NCI-H1092 (cell line): ENCODE data around the gene NT5C1B.

Experiments
- DNase-seq: peaks from one replicate; lab custom pipeline; 2025; lab: John Stamatoyannopoulos, UW

The NT5C1B gene

GRCh38 chr2:18599509-18600254, 10.3 kb upstream of the NT5C1B start:
- no peak for DNase-seq

DNA sequence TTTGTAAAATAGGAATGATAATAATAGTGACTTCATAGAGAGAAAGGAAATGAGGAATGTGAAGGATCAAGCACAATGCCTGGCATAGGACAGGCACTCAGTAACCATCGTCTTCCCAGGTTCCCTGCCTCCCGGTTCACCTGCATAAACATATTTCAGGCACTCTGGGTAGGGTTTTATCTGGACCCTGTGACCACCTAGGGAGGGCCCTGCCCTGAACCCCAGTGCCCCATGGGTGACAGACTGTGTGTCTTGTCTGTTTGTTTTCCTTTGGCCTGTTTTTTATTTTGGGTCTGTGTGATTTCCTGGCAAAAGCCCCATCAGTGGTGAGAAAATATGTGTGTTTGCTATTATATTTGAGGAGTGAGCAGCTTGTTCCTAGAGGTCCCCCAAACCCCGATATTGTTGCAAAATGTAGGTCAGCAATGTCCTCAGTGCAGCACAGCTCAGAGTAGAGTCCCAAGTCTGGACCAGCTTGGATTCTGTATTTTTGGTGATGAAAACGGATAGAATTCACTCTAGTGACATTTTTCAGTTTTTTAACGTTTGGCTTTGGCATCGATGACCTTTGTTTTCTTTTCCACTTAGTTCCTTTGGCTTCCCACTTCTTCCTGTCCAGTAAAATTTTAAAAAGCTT, 9.6 kb upstream of the NT5C1B start:
- no peak for DNase-seq

DNA sequence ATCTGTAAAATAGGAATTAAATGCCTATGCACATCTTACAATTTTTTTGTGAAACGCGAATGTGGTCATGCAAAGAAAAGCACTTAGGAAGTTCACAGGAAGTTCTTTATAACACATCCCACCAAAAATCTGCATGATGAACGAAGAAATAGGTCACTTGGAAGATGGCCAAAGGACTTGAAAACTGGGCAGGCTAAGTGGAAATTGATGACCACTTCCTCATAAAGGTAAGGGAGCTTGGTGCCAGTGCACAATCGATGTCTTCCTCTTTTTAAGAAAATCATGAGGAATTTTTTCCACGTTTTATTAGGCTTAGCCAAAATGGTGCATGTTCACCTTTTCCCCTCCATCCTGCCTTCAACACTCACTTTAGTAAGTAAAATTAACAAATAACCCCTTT, 8.2 kb upstream of the NT5C1B start:
- DNase-seq, result no peak

DNA sequence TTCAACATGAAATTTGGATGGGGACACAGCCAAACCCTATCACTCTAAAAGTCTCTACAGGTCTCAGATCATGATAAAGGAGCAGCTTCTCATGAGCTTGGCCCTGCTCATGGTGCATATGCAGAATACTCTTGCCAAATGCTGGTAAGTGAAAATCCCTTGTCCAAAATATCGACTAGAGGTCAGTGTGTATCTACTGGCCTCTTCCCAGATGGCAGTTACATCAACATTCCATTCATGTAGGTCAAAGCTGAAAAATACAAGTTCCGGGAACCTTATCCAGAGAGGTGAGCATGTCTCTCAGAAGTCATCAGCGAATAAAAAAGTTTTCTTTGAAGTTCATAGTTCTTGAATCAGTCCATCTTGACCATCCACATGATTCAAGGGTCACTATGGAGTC, 7.6 kb upstream of the NT5C1B start:
- no peak for DNase-seq

DNA sequence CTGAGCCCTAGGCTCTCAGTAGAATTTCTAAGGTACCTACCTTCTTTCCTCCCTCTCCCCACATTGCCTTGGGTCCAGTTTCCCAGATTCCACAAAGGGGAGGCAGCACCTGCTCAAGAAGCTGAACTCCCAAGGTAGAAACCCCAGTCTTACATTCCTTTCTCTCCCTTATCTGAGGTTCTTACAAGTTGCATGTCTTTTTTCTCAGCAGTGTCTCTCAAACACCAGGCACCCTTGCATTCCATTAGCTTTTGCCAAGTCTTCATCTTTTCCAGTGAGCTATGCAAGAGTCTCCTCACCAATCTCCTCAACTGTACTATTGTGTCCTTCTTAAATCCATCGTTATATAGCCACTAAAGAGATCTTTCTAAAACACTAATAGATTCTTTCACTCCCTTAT, 4.1 kb upstream of the NT5C1B start:
- DNase-seq, result no peak

- DNase-seq, result no peak
Measured at GRCh38 chr2:18592372-18592771, 3.0 kb upstream of the NT5C1B start.

GRCh38 chr2:18588802-18589201, 567 bp downstream of the NT5C1B start:
- DNase-seq, result no peak

GRCh38 chr2:18588049-18588448, 1.3 kb downstream of the NT5C1B start:
- DNase-seq, result no peak

DNA sequence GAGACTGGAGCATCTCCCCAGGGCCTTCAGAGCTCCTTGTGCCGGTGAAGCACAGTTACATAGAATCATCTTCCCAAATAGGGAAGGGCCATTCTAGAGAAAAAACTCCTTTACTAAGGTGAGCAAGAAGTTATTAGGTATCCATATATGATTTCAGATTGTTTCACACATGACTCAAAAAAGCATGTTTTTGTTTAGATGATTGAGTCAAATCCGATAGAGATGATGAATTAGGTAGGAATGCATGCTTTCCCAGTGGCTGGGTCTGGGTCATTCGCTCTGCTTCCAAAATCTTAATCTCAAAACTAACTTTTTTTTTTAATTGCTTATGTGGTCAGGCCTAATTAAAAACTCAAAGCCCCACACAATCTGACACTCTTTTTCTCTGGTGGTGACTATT, 3.8 kb downstream of the NT5C1B start:
- DNase-seq, result no peak

DNA sequence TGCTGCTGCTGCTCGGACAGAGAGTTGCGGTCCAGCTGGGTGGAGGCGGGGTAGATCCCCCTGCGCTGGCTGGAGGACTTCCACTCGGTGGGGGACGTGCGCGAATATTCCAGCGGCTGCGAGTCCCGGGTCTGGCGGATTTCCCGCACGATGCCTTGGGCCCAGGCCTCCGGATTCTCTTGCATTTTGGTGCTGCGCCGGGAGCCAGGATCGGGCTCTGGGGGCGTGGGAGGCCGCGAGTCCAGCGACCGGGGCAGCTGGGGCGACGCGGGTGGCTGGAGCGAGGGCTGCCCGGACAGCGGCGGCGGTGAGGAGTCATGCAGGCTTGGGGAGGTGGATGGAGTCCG, 4.8 kb downstream of the NT5C1B start:
- no peak for DNase-seq

GRCh38 chr2:18583905-18584607, 5.3 kb downstream of the NT5C1B start:
- no peak for DNase-seq

DNA sequence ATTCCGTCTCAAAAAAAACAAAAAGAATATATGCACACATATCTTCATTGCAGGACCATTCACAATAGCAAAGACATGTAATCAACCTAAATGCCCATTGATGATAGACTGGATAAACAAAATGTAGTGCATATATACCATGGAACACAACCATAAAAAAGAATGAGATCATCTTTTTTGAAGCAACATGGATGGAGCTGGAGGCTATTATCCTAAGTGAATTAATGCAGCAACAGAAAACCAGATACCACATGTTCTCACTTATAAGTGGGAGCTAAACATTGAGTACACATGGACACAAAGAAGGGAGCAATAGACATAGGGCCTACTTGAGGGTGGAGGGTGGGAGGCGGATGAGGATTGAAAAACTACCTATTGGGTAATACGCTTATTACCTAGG, 8.8 kb downstream of the NT5C1B start:
- DNase-seq, result no peak

GRCh38 chr2:18578033-18578432, 11.3 kb downstream of the NT5C1B start:
- DNase-seq, result no peak

GRCh38 chr2:18566145-18566769, 23.1 kb downstream of the NT5C1B start:
- DNase-seq, result no peak

GRCh38 chr2:18560797-18561085, 28.6 kb downstream of the NT5C1B start:
- DNase-seq, result no peak

DNA sequence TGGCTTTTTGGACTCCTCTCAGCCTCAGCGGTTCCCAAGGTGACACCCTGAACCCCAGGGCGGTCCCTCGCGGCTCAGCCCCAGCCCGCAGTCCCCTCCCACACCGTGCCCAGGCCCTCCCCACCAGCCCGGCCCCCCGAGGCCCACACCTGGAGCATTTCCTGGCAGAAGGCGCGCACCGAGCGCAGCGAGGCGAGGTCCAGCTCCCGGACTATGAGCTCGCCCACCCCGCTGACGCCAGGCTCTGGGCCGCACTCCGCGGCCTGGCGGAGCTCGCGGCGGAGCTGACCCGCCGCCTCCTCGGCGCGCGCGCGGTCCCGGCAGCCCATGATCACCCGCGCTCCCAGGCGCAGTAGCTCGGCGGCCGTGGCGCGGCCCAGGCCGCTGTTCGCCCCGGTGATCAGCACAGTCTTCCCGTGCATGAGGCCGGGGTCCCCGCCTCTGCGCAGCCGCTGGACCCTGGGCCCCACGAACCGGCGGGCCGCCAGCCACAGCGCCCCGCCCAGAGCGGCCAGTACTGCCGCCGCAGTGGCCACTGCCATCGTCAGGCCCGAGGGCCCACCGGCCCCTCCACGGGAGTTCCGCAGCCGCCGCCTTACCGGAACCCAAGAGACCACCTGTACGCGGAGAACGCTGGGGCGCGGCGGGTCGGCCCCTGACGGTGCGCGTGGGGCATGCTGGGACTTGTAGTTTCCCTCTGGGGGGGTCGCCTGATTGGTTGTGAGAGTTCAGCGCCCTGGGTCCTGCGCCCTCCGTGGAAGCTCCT, 29.2 kb downstream of the NT5C1B start, which contains the start of gene RDH14:
TSS of gene RDH14 (minus strand) at position 623 of the 766 bp plus-strand sequence. CDS start at position 542, 81 bp downstream.
- peak; percentile 83 for DNase-seq

DNA sequence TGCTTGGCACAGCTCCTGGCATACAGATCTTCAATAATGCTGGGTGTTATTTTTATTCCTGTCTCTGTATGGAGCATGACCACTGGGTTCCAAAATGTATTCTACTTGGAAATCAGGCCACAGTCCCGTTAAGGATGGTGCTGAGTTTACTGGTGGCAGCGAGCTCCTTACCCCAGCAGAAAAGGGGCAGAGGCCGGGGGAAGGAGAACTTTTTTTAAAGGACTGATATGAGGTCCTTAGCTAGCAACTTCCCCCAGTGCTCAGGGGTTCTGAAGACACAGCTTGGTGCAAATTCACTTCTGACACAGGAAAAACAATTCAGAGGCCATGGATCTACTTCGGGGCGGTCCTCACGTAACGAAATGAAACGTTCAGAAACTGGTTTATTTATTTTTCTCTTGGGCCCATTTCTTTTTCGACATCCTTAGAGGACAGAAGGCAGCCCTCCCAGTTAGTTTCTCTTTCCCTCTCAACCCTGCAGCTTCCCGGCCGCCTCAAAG, 29.8 kb downstream of the NT5C1B start:
- no peak for DNase-seq

DNA sequence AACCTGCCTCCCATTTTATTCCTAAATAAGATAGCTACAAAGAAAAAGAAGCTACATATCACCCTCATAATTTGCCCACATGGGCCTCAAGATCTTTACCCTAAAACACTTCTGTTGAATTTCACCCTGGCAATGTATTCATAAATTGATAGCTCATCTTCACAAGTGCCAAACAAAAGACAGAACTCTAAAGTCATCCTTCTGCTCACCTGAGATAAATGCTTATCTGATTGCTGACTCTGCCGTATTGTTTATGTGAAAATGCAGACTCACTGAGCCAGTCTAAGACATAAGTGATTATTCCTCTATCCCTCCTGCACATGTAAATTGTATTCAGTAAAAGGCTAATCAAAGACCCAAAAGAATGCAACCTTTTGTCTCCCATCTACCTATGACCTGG, 30.9 kb downstream of the NT5C1B start:
- no peak for DNase-seq

DNA sequence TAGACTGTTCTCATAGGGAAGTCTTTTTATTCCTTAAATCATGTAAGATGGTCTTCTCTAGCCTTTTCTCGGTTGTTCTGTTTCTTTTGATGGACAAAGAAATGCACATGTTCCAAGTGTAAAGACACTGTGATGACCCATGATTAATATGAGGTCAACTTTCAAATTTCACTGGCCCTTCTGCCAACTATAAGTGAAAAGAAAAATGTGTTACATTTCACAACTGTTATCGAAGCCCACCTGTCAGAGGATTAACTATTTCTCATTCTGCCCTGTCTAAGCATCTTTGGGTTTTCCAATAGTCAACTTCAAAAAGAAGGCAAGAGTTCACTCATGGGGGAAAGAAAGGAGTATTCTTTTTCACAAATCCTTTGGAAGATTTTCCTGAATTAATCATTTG, 32.2 kb downstream of the NT5C1B start:
- no peak for DNase-seq

DNA sequence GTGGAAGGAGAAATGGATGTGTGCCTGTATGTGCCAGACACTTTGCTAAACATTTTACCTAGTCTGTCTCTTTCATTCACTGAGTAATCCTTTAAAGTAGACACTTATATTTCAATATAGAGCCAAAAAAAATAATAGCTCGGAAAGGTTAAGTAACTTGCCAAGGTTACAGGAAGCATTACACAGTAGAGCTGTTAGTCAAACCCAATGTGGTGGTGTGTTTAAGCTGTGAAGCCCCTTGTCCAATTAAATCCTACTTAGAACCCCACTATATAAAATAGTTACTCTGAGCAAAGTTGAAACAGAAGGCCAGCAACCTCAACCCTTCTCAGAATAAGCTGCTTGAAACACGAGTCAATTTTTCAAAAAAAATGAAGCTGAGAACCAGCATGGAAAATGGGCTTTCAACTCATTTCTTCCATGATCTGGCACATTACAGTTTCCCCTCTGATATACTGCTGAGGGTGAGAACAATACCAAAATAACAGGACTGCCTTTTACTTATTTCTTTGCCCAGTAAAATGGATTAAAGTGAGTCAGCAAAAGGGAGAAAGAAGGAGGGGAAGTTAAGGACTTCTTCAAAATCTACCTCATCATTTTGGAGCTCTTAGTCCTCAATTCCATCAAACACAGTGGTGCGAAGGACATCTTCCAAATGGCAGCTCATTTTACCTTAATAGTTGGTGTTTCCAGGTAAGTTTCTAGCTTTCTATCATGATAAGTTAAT, 36.9 kb downstream of the NT5C1B start:
- no peak for DNase-seq

DNA sequence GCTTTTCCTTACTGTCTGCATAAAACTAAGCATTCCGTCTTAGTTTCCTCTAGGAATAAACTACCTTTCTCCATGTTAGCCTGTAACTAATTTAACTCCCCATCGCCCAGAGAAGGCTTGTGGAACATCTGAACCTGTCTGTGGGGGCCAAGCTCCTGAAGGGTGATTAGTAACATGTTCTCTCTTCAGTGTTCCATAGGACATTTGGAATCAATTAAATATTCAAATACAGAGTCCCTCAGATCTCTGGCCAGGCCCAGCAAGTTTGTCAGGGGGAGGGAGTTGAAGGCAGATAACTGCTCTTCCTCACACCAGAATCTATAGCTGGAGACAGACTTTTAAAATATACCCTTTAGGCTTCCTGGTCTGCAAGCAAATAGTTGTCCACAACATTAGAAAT, 37.7 kb downstream of the NT5C1B start:
- DNase-seq, result no peak
